ENCODE measurements around the gene PLA2G4E.

Gene PLA2G4E

DNA sequence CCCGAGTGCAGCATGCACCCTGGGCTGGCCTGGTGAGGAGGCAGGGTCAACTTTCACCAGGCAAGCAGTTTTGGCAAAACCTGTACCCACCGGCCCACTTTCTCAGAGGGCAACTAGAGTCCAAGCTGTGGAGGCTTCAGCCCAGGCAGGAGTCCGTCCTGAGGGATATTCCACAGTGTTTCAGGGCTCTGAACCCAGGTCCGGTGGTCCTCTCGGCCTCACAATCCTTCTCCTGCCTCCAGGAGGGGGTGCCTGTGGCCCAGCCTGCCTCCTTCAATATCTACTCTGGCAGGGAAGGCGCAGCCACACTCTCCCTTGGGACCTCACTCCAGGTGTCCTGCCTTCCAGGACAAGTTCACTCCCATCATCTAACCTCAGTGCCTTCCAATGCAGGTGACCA lies 3.9 kb downstream of the PLA2G4E start:
- DNase-seq, result no peak

DNA sequence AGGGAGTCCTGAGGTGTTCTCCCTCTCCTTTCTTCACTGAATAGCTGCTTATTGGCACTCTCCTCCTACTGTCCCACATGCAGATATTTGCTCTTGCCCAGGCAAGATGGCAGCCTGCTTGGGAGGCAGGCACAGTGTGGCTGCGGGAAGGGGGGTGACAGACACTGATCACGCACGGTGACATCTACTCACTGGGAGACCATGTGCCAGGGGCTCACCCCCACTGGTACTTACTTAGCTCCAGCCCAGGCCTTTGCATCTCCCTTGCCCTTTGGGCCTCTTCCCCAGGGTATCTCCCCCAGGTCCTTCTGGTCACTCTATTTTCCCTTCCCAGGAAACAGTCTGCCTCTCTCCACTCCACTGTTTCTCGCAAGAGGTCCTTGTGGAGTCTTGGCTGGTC lies 6.4 kb downstream of the PLA2G4E start:
- DNase-seq, result no peak

DNA sequence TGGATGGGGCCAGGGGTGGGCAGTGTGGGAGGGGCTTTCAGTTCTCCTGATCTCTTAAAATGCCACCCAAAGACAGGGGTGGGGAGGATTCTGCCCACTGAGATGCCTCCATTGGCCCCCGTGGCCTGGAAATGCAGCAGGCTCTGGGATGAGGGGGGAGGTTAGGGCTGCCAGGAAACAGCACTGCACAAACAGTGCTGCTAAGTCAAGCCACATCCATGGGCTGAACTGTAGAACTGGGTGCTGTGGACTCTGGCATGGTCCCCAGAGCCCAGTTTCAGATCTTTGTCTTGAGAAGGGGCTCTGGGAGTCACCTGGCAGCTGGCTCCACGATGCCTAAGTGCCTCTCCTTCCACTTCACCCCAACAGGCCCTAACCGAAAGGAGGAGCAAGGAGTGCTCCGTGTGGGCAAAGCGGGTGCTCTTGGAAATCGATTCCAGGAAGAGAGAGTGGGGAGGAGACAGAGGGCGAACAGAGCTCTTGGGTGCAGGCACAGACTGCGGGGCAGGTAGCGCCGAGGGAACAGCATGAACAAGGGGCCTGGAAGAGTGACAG lies 7.8 kb downstream of the PLA2G4E start:
- no peak for DNase-seq

DNA sequence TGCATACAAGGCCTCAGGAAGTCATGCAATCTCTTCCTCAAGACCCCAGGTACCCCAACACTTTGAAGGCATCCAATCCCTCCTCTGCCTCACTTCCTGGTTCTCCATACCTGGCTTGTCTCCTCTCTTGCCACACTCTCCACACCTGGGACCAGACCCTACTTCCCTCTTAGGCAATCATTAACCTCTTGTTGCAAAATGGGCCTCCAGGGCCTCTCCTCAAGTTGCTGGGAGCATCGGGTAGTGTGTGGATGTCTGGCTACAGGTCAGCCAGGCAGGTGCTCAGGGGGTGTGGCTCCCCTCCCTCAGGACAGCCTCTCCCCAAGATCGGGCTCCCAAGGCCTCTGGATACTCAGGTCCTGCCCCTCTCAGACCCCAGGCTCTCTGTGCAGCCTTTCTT lies 8.6 kb downstream of the PLA2G4E start:
- DNase-seq, result no peak

DNA sequence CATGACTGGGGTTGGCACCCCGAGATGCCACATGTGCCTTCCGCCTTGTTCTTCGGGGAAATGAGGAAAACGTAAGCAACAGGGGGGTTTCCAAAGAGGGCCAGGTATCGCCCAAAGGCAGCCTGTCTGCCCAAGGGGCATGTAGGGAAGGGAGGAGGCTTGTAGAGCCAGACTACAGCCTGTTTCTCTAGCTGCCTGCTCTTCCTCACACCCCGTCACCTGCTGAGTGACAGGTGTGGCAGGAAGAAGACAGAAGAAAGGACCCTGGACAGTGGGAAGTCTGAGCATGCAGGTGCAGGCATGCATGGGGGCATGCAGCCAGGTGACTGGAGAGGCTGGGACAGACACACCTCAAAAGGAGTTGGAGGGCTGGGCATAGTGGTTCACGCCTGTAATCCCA lies 9.8 kb downstream of the PLA2G4E start:
- DNase-seq, result no peak

DNA sequence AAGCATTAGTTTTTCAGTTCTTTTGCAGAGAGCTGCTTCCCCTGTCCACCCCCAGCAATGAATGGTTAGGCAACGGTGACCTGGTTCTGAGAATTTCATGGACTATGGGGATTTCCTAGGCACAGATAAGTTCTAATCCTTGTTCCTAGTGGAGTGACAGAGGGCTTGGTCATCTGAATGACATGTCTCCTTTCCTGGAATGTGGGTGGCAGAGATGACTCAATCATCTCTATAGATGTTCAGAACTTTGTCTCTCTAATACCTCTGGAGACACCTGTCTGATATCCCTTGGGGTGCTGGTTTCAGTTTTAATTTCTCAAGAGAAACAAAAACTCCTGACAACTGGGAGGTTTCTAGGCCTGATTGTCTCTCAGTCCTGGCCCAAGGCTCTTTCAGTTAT lies 10.4 kb downstream of the PLA2G4E start:
- DNase-seq, result no peak

DNA sequence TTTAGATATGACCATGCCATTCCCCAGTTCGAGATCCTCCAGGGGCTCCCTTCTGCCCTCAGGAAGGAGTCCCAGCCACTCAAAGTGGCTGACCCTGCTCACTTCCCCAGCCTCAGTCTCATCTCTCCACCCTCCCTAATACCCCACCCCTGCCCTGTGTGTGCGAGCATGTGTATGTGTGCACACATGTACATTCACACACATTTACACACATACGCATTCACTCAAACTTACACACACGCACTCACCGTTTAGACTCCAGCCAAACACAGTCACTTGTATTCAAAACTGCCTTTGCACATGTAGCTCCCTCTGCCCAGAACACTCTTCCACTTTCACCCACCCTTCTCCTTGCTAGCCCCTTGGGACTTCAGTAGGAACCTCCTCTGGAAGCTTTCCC lies 11.4 kb downstream of the PLA2G4E start:
- DNase-seq, result no peak

DNA sequence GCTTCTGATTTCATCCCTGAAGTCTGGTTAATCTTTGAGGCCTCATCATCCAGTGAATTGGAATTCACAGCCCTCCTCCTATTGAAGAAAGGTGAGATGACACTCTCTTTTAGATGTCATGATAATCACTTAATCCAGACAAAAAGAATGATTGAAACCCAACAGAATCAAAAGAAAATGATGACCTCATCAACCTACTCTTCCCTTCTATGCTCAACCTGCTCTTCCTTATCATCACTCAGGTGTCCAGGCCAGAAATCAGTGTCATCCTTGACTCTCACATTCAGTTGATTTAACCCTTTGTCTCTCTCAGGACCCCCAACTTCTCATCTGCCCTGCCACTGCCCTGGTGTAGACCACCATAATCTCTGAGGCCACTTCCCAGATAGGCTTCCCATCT lies 11.8 kb downstream of the PLA2G4E start:
- no peak for DNase-seq

DNA sequence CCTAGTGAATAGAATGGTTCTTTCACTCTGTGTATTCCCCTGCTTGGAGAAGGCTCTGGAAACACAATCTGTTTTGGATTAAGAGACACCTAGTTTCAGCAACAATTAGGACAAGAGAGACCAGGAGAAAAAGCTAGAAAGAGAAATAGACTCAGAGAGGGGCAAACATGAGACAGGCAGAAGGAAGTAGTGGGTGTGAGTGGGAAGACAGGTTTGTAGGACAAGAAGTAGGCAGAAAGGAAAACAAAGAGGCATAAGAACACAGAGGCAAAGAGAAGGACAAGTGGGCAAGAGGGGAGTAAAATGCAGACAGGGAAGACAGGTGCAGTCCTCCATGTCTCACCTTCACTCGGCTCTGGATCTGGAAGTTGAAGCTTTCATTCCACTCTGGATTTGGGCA lies 13.5 kb downstream of the PLA2G4E start:
- DNase-seq, result no peak

DNA sequence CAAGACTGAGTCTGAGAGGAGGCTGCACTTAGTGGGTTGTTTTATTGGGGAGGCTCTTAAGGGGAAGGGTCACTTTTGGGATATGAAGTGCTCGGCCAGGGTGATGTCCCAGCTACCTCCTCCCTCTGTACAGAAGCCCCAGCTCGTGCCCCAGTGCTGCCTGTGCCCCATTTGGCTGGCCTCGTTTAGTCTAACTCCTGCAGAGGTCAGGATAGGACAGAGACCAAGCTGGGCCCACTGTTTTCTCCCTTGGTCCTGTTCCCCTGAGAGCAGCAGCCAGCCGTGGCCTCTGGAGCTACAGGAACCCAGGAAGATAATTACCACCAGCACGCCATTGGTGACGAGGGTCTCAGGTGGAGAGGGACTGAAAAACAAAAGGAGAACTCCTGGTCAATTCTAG lies 18.5 kb downstream of the PLA2G4E start:
- no peak for DNase-seq

DNA sequence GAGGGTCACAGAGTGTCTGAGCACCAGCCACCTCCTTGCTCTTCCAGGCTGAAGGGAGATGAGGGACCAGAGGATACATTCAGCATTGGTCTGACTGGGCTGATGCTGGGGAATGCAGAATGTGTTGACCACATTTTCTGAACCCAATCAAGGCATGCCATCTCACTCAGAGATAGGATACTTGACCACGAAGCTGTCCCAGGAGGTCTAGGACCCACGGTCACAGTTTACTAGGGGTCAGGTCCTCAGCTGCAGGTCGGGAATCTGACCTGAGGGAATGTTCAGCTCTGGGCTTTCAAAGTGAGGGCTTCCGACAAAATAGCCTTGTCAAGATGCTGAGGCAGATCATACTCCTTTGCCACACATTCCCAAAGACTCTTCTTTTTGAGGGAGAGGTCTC lies 19.6 kb downstream of the PLA2G4E start:
- DNase-seq, result no peak

DNA sequence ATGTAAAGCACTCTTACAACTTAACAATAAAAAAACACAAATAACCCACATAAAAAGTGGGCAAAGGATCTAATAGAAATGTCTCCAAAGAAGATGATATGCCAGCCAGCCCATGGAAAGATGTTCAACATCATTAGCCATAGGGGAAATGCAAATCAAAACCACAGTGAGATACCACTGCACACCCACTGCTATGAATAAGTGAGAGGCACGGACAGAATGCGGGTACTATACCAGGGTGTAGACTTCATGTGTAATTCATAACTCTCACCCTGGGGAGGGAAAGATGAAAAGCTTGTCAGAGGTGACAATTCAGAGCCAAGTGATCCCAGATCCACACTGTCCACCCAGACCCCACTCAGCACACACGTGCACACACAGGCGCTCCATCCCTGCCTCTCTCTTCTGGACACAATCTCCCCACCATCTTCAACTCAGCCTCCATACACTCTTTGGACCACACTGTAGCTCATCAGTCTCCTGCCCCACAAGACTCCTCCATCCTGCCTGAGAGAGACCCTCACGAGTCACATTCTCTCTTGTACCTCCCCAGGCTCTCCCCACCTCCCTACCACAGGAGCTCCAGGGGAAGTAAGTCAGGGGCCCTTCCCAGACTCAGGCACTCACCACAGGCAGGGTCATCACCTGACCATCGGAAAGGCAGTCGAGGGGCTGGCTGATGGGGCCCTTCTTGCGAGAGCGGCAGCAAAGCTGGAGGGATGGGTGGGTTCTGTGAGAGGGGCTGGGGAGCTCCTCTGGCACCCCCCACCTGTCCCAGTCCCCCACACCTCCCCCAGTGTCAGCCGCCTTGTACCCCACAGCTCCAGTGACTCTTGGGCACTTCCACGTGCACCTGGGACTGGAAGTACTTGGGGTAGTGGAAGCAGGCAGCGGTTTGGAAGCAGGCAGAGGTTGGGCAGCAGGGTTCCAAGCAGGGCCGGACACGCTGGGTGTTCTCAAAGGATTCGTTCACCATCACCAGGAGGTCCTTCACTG lies 21.3 kb downstream of the PLA2G4E start:
- no peak for DNase-seq

DNA sequence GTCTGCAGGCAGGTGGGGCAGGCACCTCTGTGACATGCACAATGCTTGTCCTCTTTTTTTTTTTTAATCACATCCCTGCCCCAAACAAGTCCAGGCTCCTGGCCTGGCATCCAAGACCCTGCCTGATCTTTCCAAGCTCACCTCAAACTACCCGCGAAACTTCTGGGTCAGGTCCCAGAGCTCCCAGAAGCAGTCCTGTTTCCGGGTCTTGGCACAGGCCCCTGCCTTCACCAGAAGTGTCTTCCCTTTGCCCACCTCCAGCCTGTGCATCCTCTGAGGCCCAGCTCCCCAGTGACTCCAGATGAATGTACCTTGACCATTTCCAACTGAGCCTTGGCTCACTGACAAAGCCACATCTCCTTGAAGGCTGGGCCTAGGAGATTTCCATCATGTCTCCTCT lies 23.0 kb downstream of the PLA2G4E start:
- no peak for DNase-seq

DNA sequence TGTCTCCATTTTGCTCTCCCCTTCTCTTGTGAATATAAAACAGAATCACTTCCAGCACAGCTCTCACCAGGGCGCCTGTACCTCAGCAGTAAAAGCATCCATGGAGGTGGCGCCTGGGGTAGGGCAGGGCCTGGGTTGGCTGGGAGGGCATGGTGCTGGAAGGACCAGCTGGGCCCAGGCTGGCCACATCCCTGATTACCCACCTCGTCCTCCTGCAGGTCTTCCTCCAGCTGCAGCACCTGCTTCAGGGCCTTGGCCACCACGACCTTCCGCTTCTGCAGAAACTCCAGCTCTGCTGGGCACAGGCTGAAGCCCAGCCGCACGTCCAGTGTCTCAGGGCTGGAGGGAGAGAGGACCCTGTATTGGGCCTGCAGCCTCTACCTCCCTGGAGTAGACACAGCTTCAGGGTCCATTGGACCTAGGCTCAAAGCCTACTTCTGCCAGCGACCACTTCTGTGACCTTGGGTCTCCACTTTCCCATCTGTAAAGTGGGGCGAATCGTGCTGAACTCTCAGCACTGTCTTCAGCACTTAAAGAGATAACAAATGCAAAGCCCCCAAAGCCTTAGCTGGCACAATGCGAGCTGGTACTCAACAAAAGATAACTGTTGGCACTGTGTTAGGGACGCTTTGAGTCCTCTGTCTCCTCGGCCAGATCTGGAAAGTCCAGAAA lies 23.8 kb downstream of the PLA2G4E start:
- no peak for DNase-seq

DNA sequence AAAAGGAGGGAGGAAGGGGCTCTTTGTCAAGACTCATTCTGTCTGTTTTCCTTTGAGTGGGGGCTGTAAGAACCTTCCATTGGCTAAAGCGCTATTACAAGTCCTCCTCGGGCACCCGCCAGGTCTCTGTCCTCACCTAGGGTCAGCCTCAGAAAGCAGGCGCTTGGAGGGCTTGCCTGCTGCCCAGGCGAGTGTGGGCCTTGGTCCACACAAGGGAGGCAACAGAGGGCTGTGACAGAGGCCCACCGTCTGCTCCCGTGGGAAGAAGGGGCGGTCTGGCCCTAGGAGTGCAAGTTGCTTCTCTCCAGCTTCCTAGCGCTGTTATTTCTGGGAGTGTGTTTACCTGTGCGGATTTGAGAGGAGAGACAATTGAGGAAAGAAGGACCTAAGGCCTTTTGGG lies 24.5 kb downstream of the PLA2G4E start:
- DNase-seq, result no peak

DNA sequence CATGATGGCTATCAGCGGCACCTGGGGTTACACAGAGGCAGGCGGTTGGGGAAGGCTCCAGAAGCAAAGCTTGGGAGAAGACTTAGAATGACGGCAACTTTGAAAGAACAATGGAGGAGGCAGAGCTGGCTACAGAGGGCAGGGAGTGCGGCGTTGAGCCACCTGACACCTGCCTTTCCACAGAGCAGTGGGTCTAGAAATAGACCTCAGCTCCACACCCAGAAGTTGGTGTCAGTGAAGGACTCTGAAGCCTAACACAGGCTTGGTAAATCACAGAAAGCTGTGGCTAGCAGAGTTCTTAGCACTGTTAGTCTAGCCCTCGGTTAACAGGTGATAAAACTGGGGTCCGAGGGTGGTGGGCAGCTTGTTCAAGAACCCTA lies 25.4 kb downstream of the PLA2G4E start:
- DNase-seq, result no peak

DNA sequence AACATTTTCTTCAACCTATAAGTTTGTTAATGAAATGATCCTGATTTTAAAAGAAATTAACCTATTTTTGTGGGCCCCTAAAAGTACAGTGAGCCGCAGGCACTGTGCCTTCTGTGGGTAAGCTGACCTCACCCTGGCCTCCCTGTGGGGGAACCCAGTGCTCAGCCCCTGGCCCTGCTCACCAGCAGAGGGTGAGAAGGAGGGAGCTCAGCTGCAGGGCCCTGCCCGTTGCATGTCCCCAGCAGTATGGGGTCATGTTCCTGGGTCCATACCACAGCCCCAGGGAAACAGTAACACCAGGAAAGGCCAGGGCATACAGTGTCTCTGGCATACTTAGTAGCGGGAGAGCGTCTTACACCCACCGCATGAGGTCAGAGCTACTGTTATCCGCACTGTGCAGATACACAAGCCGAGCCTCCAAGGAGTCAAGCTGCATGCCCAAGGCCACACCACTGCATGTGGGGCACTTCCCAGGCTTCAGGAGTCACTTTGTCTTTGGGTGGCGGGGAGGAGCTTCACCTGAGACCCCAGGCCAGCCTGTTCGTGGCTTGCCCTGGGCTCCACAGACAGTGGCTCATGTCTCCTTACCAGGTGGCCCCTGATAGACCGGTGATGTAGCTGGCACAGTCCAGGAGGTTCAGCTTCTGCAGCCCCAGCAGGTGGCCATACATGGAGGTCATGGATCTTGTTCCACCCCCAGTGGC lies 25.9 kb downstream of the PLA2G4E start:
- no peak for DNase-seq

DNA sequence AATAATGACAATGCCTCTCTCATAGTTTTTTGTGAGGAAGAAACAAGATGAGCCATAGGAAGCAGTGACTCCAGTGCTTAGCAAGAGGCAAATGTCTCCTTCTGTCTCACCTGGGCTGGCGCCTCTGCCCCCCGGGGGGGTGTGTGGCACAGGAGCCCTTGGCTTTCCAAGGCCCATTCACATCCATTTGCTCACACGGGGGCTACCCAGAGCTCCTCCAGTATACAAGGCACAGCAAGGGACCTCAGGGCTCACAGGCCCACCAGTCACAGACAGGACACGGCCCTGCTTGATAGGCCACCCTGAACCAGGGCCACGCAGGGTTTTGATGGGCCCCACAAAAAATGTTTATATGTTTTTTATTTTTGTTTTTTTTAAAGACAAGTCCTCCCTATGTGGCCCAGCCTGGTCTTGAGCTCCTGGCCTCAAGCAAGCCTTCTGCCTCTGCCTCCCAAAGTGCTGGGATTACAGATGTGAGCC lies 26.6 kb downstream of the PLA2G4E start:
- DNase-seq, result no peak

DNA sequence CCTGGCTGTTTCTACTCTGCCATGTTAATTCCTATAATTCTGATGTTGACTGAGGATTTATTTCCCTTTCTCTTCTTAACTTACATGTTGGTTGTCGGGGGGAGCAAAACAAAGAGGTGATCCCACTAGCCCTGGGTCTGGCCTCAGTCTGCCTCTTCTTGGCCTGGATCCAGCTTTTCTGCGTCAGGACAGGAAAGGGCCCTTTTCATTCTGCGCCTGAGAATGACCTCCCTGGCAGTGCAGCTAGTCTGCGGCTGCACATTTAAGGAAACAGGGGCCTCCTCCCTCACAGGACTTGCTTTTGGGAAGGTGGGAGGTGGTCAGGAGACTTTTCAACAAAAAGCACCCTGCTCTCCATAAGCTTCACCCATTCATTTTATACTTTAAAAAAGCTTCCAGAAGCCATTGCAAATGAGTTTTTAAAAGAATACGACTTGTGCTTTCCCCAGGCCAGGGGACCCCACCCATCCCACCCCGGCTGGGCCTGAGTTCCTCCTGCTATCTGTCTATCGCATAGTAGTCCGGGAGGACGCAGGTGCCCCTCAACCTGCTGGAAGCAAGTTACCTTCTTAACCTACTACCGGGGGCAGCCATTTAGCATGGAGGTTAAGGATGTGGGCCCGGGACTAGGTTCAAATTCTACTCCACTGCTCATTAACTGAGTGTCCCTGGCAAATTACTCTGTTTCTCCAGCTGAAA lies 27.2 kb downstream of the PLA2G4E start:
- DNase-seq, result no peak

DNA sequence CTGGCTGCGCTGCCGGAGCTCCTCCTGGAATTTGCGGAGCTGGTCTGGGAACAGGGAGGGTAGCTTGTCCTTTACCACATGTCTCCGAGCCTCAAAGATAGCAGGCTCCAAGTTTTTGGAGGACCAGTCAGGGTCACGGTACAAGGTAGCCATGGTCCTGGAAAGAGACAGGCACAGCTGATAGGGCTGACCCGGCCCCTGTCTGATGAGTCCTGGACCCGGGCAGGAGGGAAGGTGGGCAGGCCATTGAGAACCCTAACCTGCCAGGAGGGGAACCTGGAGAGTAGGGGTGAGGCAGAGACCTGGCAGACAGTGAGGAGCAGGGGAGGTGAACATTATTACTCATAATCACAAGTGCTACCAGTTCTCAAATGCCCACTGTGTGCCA lies 28.0 kb downstream of the PLA2G4E start:
- DNase-seq, result no peak

DNA sequence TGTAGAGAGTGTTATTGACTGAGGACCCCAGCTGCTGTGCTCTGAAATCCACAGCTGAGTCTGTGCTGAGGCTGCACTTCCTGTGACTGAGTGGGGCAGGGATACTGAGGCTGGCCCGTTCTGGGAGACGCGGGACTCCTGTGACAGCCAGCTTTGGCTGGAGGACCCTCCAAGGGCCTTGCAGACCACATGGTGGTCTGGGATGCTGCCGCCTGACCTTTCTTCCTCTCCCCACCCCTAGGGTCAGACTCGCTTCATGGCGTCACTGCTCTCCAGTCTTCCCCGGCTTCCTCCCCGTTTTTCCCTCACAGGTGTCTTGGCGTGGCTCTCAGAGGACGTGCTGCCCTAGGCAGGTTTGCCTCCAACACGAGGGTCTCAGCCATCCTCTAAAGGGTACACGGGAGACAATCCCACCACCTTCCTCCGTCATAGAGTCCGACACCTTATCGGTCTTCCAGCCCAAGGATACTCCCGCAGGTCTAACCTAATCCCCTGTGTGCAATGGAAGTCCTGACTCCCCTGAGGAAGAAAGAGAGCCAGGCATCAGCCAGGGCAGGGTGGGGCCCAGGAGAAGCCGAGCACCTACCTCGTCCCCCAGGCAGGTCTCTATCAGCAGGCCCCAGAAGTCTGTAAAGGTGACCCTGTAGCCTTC lies 28.6 kb downstream of the PLA2G4E start:
- DNase-seq, result no peak

DNA sequence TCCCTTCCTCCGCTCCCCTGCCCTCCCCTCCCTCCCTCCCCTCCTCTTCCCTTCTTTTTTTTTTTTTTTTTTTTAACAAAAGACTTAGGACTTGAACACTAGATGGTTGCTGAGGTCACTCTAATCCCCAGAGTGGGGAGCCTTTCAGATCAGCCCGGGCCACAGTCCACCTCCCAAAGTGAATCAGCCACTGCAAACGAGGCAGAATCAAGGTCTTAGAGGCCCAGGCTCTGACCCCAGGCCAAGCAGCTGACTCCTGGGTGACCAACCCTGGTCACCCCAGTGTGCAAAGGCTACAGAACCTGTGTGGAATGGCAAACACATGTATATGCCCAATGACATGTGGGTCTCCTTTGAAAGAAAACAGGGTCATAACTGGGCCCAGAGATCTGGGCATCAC lies 30.2 kb downstream of the PLA2G4E start:
- DNase-seq, result no peak
